Adrenal gland (tissue), 12 donors: ENCODE measurements around the gene FLNA. TPM values are rescaled to one million over a fixed set of nuclear protein-coding genes. Genes with fewer than 3 reads are reported as not detected.

Experiments
- DNase-seq, 7 donors: peaks; one replicate each; pipeline ENCODE4 v3.0.0-alpha.2; 2019 to 2020
- H3K27ac ChIP-seq, 5 donors: fragments of 200-600 bp; sonication (generic) in 4 of 5; 1 replicate in 3 of 5; 2 replicates in 2 of 5; pipeline versions ENCODE4 v1.5.1 to v1.8.0; 2016 to 2020; ENCODE audit warnings: mild to moderate bottlenecking in 1 of 5
- H3K27me3 ChIP-seq: fragments of 200-600 bp; 2 replicates; pipeline ENCODE4 v1.8.0; 2021
- H3K36me3 ChIP-seq, 2 donors: fragments of 200-600 bp; replicated peaks in 1 of 2; 1 replicate in 1 of 2; 2 replicates in 1 of 2; pipeline versions ENCODE4 v1.5.1 to v1.8.0; 2018 to 2022
- H3K4me1 ChIP-seq, 2 donors: fragments of 200-600 bp; replicated peaks in 1 of 2; 1 replicate in 1 of 2; 2 replicates in 1 of 2; pipeline versions ENCODE4 v1.5.1 to v1.8.0; 2018 to 2021
- H3K4me3 ChIP-seq, 4 donors: fragments of 200-600 bp; sonication (generic) in 3 of 4; one replicate each; pipeline ENCODE4 v1.5.1; 2016 to 2018
- H3K9me3 ChIP-seq, 3 donors: fragments of 200-600 bp; sonication (generic) in 1 of 3; replicated peaks in 1 of 3; 1 replicate in 2 of 3; 2 replicates in 1 of 3; pipeline versions ENCODE4 v1.5.1 to v1.8.0; 2016 to 2021
- POLR2A ChIP-seq, 2 donors: fragments of 450-650 bp; IDR thresholded peaks; one replicate each; pipeline ENCODE4 v1.6.1; 2017; ENCODE audit warnings: antibody characterized with exemption in 2 of 2, mild to moderate bottlenecking in 2 of 2, moderate library complexity in 1 of 2
- WGBS, 4 donors: extraction: QIAGEN DNeasy Blood & Tissue Kit in 2 of 4; methylation state at CpG; one replicate each; pipeline versions ENCODE4 v1.1.5 to v1.1.7; 2013 to 2017; 5-methylcytosine and 5-hydroxymethylcytosine counted together
- intact Hi-C, 2 donors: fragments of 100-400 bp; cut with DNase I; formaldehyde crosslinking; loops; one replicate each; pipeline versions ENCODE4 v1.14.1 to v1.15.0; 2022 to 2023
- polyA plus RNA-seq, 3 donors: library from polyadenylated mRNA; stranded (reverse); fragments of 200-250 nt in 2 of 3; fragments of 350-450 nt in 1 of 3; fragmentation: Illumina TruSeq in 1 of 3; extraction: RNeasy Lipid Tissue Mini Kit (QIAGEN cat#74804) in 1 of 3; gene quantifications; one replicate each; pipeline ENCODE4 v1.2.3, GENCODE V29; 2013 to 2014
- total RNA-seq, 9 donors: library from RNA; depleted of rRNA in 4 of 9; stranded (reverse); fragments of >200 nt in 4 of 9; fragments of 120-200 nt in 1 of 9; fragmentation: NEBNext Ultra II Directional in 1 of 9; extraction: Animal tissue kit (Norgen Biotek cat#: 25700) in 1 of 9; gene quantifications; one replicate each; pipeline versions ENCODE4 v1.1.0 to v1.2.4, GENCODE V29; 2013 to 2023
- TF ChIP-seq, protein P1 (sequence below), 6 experiments: fragments of 450-650 bp in 4 of 6; fragments of 200-600 bp in 2 of 6; sonication (generic) in 1 of 6; IDR thresholded peaks; 1 replicate in 5 of 6; 2 replicates in 1 of 6; pipeline versions ENCODE4 v1.5.1 to v1.8.0; 2016 to 2021; ENCODE audit warnings: antibody characterized with exemption in 6 of 6, mild to moderate bottlenecking in 2 of 6, moderate library complexity in 1 of 6
- donor health status: healthy with polysubstance abuse.
- donor health status: Bipolar disorder and iron deficiency.
- donor health status: DM: yes; HTN: yes; CAD: no.
- donor health status: DM: no; HTN: no; CAD: no.
- donor health status: DM: no; HTN: no; CAD: no.
- donor health status: DM: yes; HTN: yes; CAD: no.

The FLNA gene
- total and polyA plus RNA-seq, 12 donors: 57.0 to 979 (median 504) TPM

DNA sequence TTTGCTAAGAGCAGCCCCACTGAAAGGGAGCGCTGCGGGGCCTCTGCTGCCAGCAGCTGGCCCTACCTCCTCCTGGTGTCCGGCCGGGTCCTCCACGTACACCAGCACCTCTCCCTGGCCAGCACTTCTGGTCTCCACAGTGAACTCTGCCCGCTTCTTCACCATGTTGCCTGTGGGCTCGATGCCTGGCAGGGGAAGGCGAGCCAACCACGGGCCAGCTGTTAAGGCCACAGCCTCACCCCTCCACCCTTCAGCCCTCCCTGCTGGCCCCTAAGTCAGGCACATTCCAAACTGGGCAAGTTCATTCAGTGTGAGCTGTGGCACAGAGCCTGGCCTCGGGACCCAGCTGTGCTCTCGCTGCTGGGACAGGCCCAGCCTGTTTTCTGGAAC lies 7.8 kb downstream of the FLNA start:
- Histone ChIP-seq H3K4me3 (no peak overlapping the region), H3K4me1 (peaks cover 6 to 8% of the 10 kb centered on the region in 2 donors), H3K27ac (peak overlapping the region in 1 of 5 donors; percentile 3), H3K36me3 (peaks cover 0 to 65% of the 10 kb centered on the region in 2 donors), H3K9me3 (no peaks in the 10 kb centered on the region), H3K27me3 (no peaks in the 10 kb centered on the region)
- DNase-seq: no peak
- TF ChIP-seq, protein P1, sequence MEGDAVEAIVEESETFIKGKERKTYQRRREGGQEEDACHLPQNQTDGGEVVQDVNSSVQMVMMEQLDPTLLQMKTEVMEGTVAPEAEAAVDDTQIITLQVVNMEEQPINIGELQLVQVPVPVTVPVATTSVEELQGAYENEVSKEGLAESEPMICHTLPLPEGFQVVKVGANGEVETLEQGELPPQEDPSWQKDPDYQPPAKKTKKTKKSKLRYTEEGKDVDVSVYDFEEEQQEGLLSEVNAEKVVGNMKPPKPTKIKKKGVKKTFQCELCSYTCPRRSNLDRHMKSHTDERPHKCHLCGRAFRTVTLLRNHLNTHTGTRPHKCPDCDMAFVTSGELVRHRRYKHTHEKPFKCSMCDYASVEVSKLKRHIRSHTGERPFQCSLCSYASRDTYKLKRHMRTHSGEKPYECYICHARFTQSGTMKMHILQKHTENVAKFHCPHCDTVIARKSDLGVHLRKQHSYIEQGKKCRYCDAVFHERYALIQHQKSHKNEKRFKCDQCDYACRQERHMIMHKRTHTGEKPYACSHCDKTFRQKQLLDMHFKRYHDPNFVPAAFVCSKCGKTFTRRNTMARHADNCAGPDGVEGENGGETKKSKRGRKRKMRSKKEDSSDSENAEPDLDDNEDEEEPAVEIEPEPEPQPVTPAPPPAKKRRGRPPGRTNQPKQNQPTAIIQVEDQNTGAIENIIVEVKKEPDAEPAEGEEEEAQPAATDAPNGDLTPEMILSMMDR (IDR thresholded peaks at IDR 0.05): no peak
- TF ChIP-seq POLR2A (IDR thresholded peaks at IDR 0.05): no peak
- intact Hi-C loops: no loop called here
- WGBS, 4 donors: 60 to 88% (median 84%) methylated on average over 1 to 11 of the region's 11 CpGs

GRCh38 chrX:154365997-154366665 lies 8.3 kb downstream of the FLNA start:
- H3K4me3 ChIP-seq: no peak overlapping the region
- peaks cover 6 to 8% of the 10 kb centered on the region in 2 donors for H3K4me1 ChIP-seq
- peak overlapping the region in 1 of 5 donors; percentile 3 for H3K27ac ChIP-seq
- no peaks in the 10 kb centered on the region for H3K9me3 ChIP-seq
- H3K36me3 ChIP-seq: peaks cover 0 to 70% of the 10 kb centered on the region in 2 donors
- intact Hi-C loops: no loop called here
- no peak for TF ChIP-seq POLR2A (IDR thresholded peaks at IDR 0.05)
- 70 to 93% (median 89%) methylated on average over 2 to 32 of the region's 32 CpGs for WGBS, 4 donors
- no peaks in the 10 kb centered on the region for H3K27me3 ChIP-seq
- no peak for DNase-seq

DNA sequence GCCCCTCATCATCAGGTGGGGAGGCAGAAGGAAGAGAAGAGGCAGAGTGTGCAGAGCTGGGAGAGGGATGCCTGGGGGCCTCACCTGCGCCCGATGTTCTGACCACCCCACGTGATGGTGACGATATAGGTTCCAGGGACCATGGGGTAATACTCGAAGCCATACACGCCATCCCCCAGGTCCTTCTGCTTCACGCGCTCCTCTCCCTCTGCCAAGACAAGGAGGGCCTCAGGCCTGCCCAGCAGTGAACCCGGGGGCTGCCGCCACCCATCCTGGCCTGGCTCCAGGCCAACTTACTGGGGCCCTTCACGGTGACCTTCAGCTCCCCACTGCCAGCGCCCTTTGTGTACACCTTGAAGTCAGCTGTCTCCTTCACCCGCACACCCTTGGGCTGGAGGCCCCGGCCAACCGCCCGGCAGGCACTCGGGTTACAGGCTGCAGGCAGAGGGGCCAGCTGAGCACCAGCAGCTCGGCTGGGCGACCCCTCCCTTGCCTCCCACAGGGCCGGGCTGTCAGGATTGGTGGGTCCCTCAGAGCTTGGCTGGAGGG lies 9.3 kb downstream of the FLNA start:
- DNase-seq: no peak
- Histone ChIP-seq H3K9me3 (no peaks in the 10 kb centered on the region), H3K27me3 (no peaks in the 10 kb centered on the region), H3K27ac (no peak overlapping the region), H3K36me3 (peaks cover 0 to 77% of the 10 kb centered on the region in 2 donors), H3K4me3 (no peak overlapping the region), H3K4me1 (peaks cover 6 to 8% of the 10 kb centered on the region in 2 donors)
- WGBS, 4 donors: 60 to 94% (median 77%) methylated on average over 2 to 20 of the region's 20 CpGs
- intact Hi-C loops: no loop called here
- no peak for TF ChIP-seq POLR2A (IDR thresholded peaks at IDR 0.05)
- TF ChIP-seq, protein P1 (IDR thresholded peaks at IDR 0.05): no peak

- H3K4me3 ChIP-seq: no peak overlapping the region
- intact Hi-C loops: no loop called here
- no peak for DNase-seq
- H3K27me3 ChIP-seq: no peaks in the 10 kb centered on the region
- H3K9me3 ChIP-seq: no peaks in the 10 kb centered on the region
- 86 to 90% (median 88%) methylated on average over 10 to 20 of the region's 20 CpGs for WGBS, 4 donors
- no peak overlapping the region for H3K27ac ChIP-seq
- TF ChIP-seq, protein P1 (IDR thresholded peaks at IDR 0.05): no peak
- TF ChIP-seq POLR2A (IDR thresholded peaks at IDR 0.05): no peak
- peaks cover 6 to 8% of the 10 kb centered on the region in 2 donors for H3K4me1 ChIP-seq
- peaks cover 0 to 88% of the 10 kb centered on the region in 2 donors for H3K36me3 ChIP-seq
Measured at GRCh38 chrX:154363706-154364439, 10.6 kb downstream of the FLNA start.
